ENCODE data around the gene PRR4.

Gene PRR4

GRCh38 chr12:10801741-10802140, 47.5 kb downstream of the PRR4 start:
- no peak for DNase-seq (ENCODE audit: low spot score)
